Heart right ventricle (tissue), 16 donors: ENCODE results near the gene GRID1. TPM values are rescaled to one million over a fixed set of nuclear protein-coding genes. Genes with fewer than 3 reads are reported as not detected.

Experiments used
- ATAC-seq, 8 donors: fragments of 200-7000 bp; cut with Tn5 transposase; one replicate each; pipeline ENCODE4 v1.9.1; 2020; ENCODE audit warnings: mild to moderate bottlenecking in 8 of 8, moderate library complexity in 8 of 8, moderate number of reproducible peaks in 1 of 8
- DNase-seq, 2 donors: peaks; one replicate each; pipeline ENCODE4 v3.0.0-alpha.2; 2020
- H3K27ac ChIP-seq, 10 donors: fragments of 200-600 bp; sonication (generic) in 2 of 10; one replicate each; pipeline versions ENCODE4 v1.5.0 to v1.8.0; 2020 to 2022; ENCODE audit warnings: mild to moderate bottlenecking in 3 of 10
- H3K27me3 ChIP-seq, 7 donors: fragments of 200-600 bp; one replicate each; pipeline ENCODE4 v1.8.0; 2021 to 2022; ENCODE audit warnings: mild to moderate bottlenecking in 2 of 7
- H3K36me3 ChIP-seq, 9 donors: fragments of 200-600 bp; sonication (generic) in 1 of 9; one replicate each; pipeline versions ENCODE4 v1.5.0 to v1.8.0; 2020 to 2022; ENCODE audit warnings: mild to moderate bottlenecking in 2 of 9
- H3K4me1 ChIP-seq, 9 donors: fragments of 200-600 bp; sonication (generic) in 1 of 9; one replicate each; pipeline versions ENCODE4 v1.5.0 to v1.8.0; 2020 to 2022; ENCODE audit warnings: mild to moderate bottlenecking in 4 of 9
- H3K4me3 ChIP-seq, 10 donors: fragments of 200-600 bp; sonication (generic) in 2 of 10; one replicate each; pipeline versions ENCODE4 v1.5.0 to v1.8.0; 2020 to 2022; ENCODE audit warnings: mild to moderate bottlenecking in 7 of 10, moderate library complexity in 2 of 10
- H3K9me3 ChIP-seq, 11 donors: fragments of 200-600 bp in 10 of 11; sonication (generic) in 2 of 11; one replicate each; pipeline versions ENCODE4 v1.5.0 to v1.8.0; 2013 to 2022; ENCODE audit warnings: mild to moderate bottlenecking in 2 of 11, control low read depth in 1 of 11, moderate library complexity in 1 of 11
- CTCF ChIP-seq, 9 donors: fragments of 200-600 bp; sonication (generic) in 2 of 9; IDR thresholded peaks; one replicate each; pipeline versions ENCODE4 v1.5.0 to v1.8.0; 2021 to 2022; ENCODE audit warnings: antibody characterized with exemption in 9 of 9, mild to moderate bottlenecking in 5 of 9, moderate library complexity in 1 of 9
- WGBS, 2 donors: extraction: QIAGEN DNeasy Blood & Tissue Kit; methylation state at CpG; one replicate each; pipeline ENCODE4 v1.1.7; 2013; ENCODE audit warnings: inconsistent platforms in 1 of 2; 5-methylcytosine and 5-hydroxymethylcytosine counted together
- intact Hi-C, 10 donors: fragments of 100-400 bp; cut with DNase I; formaldehyde crosslinking; loops; one replicate each; pipeline versions ENCODE4 v1.11.1 to v1.14.2; 2022
- polyA plus RNA-seq, 2 donors: library from polyadenylated mRNA; stranded (reverse); fragments of 200-250 nt; gene quantifications; one replicate each; pipeline ENCODE4 v1.2.3, GENCODE V29; 2013
- total RNA-seq, 10 donors: library from RNA; stranded (reverse); fragmentation: NEBNext Ultra II Directional in 3 of 10; extraction: Animal tissue kit (Norgen Biotek cat#: 25700) in 3 of 10; gene quantifications; one replicate each; pipeline versions ENCODE4 v1.2.1 to v1.2.4, GENCODE V29; 2021 to 2023
- donor health status: Arrhythmogenic right ventricular cardiomyopathy.
- donor health status: ischemic (EF 13 %, LVEDD 7.1; RV severe dilation, severe dysfunction).
- donor health status: healthy with polysubstance abuse.
- donor health status: DM: no; HTN: yes; CAD: no.
- donor health status: DM: no; HTN: no; CAD: no.
- donor health status: ischemic (EF 25% LVEDD 6.9; RV normal size, moderate dysfunction).
- donor health status: ischemic (EF 25% LVEDD 5.7; RV mildly dilated, moderate dysfunction).
- donor health status: healthy.
- donor health status: DM: yes; HTN: yes; CAD: no.
- donor health status: Ischemic cardiomyopathy.
- donor health status: ischemic (EF 35%, LVEDD 5.7; RV mildly dilated, moderate dysfunction).
- donor health status: nonischemic (EF 11% LVEDD 7.7; RV severe dilation, severe dysfunction).
- donor health status: DM: yes; HTN: yes; CAD: no.
- donor health status: PGD.
- donor health status: ischemic (EF 29% LVEDD 5.4; RV normal size, mild dysfunction).
- donor health status: nonischemic (EF 23%, LVEDD 6.1; RV moderate dilation, normal function).

GRID1 gene
- total and polyA plus RNA-seq, 12 donors, result 0.44 to 3.4 (median 1.5) TPM

GRCh38 chr10:86218842-86219241 lies 147.8 kb downstream of the GRID1 start:
- no peak for ATAC-seq
- no peak for DNase-seq
- 87 to 95% methylated on average over 5 of the region's 5 CpGs for WGBS, 2 donors

GRCh38 chr10:86218160-86218559 lies 148.4 kb downstream of the GRID1 start:
- no peak overlapping the region for H3K4me3 ChIP-seq
- intact Hi-C loops, result no loop called here
- DNase-seq, result no peak
- H3K4me1 ChIP-seq, result no peaks in the 10 kb centered on the region
- H3K27me3 ChIP-seq, result peaks cover 0 to 7% (median 0%) of the 10 kb centered on the region in 7 donors
- no peak overlapping the region for H3K27ac ChIP-seq
- no peaks in the 10 kb centered on the region for H3K9me3 ChIP-seq
- H3K36me3 ChIP-seq, result no peaks in the 10 kb centered on the region
- no peak for ATAC-seq
- no peak for TF ChIP-seq CTCF (IDR thresholded peaks at IDR 0.05)
- 90 to 92% methylated on average over 4 of the region's 4 CpGs for WGBS, 2 donors

More at GRCh38 chr10:86218842-86219241, 147.8 kb downstream of the GRID1 start:
- intact Hi-C loops, result no loop called here
- no peaks in the 10 kb centered on the region for H3K36me3 ChIP-seq
- no peaks in the 10 kb centered on the region for H3K4me1 ChIP-seq
- no peak overlapping the region for H3K4me3 ChIP-seq
- H3K9me3 ChIP-seq, result no peaks in the 10 kb centered on the region
- H3K27me3 ChIP-seq, result peaks cover 0 to 7% (median 0%) of the 10 kb centered on the region in 7 donors
- H3K27ac ChIP-seq, result no peak overlapping the region
- TF ChIP-seq CTCF (IDR thresholded peaks at IDR 0.05), result no peak

- no peak for DNase-seq
- 72 to 74% methylated on average over 10 of the region's 10 CpGs for WGBS, 2 donors
- ATAC-seq, result no peak
- intact Hi-C loops, result no loop called here
- Histone ChIP-seq H3K27ac (no peak overlapping the region), H3K9me3 (no peaks in the 10 kb centered on the region), H3K4me1 (no peaks in the 10 kb centered on the region), H3K4me3 (no peak overlapping the region), H3K36me3 (no peaks in the 10 kb centered on the region), H3K27me3 (peaks cover 0 to 7% (median 0%) of the 10 kb centered on the region in 7 donors)
- no peak for TF ChIP-seq CTCF (IDR thresholded peaks at IDR 0.05)
These were observed 149.1 kb downstream of the GRID1 start for GRCh38 chr10:86217371-86218080.

- H3K9me3 ChIP-seq, result no peaks in the 10 kb centered on the region
- no peak for DNase-seq
- H3K27me3 ChIP-seq, result peaks cover 0 to 7% (median 0%) of the 10 kb centered on the region in 7 donors
- TF ChIP-seq CTCF (IDR thresholded peaks at IDR 0.05), result no peak
- intact Hi-C loops, result no loop called here
- H3K4me1 ChIP-seq, result no peaks in the 10 kb centered on the region
- H3K27ac ChIP-seq, result no peak overlapping the region
- 88 to 100% methylated on average over 1 of the region's 1 CpG for WGBS, 2 donors
- no peak overlapping the region for H3K4me3 ChIP-seq
- no peak for ATAC-seq
- H3K36me3 ChIP-seq, result no peaks in the 10 kb centered on the region
These were observed 149.7 kb downstream of the GRID1 start for GRCh38 chr10:86216886-86217285.
